ENCODE data around the gene SETBP1.

Gene SETBP1

DNA sequence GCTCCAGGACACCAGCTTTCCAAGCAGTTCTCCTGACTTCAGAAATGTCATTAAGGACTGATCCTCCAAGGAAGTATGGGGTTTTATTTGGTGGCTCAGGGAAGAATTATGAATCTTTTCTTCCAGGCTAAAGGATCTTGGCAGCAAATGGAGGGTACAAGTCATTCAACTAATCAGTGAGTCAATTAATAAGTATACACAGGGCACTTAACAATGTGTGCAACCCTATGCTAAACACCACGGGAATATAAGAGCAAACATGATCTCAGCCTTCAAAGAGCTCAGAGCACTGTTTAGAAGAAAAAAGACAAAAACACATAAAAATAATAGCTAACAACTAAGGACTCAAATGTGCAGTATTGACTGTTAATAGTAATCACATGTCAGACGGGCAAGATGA is 234.5 kb downstream of the SETBP1 start:
- Histone ChIP-seq H3K9me3 (ENCODE audit: control insufficient read depth, insufficient read depth, low read depth, low read length) (no peaks in the 10 kb centered on the region), H3K4me3 (ENCODE audit: low read depth, low read length) (no peak overlapping the region), H3K27ac (ENCODE audit: extremely low read depth, low read depth, low read length) (no peak overlapping the region), H3K4me1 (ENCODE audit: control insufficient read depth, insufficient read depth, low read length) (peaks cover 2% of the 10 kb centered on the region; the same call in 1 of the 2 replicates), H3K36me3 (ENCODE audit: control insufficient read depth in 2 of 2, insufficient read depth in 1 of 2, low read length in 2 of 2) (no peaks in the 10 kb centered on the region)
- TF ChIP-seq ZNF510 (tag by site-specific recombination; IDR thresholded peaks at IDR 0.05; ENCODE audit: insufficient replicate concordance) (no peak), ZNF214 (tag by site-specific recombination; IDR thresholded peaks at IDR 0.05; ENCODE audit: borderline replicate concordance) (no peak), MYNN (tag by site-specific recombination; IDR thresholded peaks at IDR 0.05; ENCODE audit: borderline replicate concordance) (no peak), TCF7L2 (IDR thresholded peaks at IDR 0.05; ENCODE audit: borderline replicate concordance, low read depth, low read length) (no peak), ZFHX2 (tag by site-specific recombination; conservative IDR thresholded peaks at IDR 0.05) (no peak), ZNF423 (tag by site-specific recombination; IDR thresholded peaks at IDR 0.05) (no peak), ZNF274 (IDR thresholded peaks at IDR 0.05; ENCODE audit: low read length) (no peak), ZNF274 (tag by site-specific recombination; IDR thresholded peaks at IDR 0.05; ENCODE audit: borderline replicate concordance) (no peak), ZNF248 (tag by site-specific recombination; IDR thresholded peaks at IDR 0.05) (no peak), ZSCAN16 (tag by site-specific recombination; IDR thresholded peaks at IDR 0.05) (no peak), ZNF549 (tag by site-specific recombination; IDR thresholded peaks at IDR 0.05) (no peak), ZNF514 (tag by site-specific recombination; IDR thresholded peaks at IDR 0.05) (no peak)
- TF ChIP-seq, protein P1, sequence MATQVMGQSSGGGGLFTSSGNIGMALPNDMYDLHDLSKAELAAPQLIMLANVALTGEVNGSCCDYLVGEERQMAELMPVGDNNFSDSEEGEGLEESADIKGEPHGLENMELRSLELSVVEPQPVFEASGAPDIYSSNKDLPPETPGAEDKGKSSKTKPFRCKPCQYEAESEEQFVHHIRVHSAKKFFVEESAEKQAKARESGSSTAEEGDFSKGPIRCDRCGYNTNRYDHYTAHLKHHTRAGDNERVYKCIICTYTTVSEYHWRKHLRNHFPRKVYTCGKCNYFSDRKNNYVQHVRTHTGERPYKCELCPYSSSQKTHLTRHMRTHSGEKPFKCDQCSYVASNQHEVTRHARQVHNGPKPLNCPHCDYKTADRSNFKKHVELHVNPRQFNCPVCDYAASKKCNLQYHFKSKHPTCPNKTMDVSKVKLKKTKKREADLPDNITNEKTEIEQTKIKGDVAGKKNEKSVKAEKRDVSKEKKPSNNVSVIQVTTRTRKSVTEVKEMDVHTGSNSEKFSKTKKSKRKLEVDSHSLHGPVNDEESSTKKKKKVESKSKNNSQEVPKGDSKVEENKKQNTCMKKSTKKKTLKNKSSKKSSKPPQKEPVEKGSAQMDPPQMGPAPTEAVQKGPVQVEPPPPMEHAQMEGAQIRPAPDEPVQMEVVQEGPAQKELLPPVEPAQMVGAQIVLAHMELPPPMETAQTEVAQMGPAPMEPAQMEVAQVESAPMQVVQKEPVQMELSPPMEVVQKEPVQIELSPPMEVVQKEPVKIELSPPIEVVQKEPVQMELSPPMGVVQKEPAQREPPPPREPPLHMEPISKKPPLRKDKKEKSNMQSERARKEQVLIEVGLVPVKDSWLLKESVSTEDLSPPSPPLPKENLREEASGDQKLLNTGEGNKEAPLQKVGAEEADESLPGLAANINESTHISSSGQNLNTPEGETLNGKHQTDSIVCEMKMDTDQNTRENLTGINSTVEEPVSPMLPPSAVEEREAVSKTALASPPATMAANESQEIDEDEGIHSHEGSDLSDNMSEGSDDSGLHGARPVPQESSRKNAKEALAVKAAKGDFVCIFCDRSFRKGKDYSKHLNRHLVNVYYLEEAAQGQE (tag by site-specific recombination; IDR thresholded peaks at IDR 0.05): no peak
- TF ChIP-seq, protein P2, sequence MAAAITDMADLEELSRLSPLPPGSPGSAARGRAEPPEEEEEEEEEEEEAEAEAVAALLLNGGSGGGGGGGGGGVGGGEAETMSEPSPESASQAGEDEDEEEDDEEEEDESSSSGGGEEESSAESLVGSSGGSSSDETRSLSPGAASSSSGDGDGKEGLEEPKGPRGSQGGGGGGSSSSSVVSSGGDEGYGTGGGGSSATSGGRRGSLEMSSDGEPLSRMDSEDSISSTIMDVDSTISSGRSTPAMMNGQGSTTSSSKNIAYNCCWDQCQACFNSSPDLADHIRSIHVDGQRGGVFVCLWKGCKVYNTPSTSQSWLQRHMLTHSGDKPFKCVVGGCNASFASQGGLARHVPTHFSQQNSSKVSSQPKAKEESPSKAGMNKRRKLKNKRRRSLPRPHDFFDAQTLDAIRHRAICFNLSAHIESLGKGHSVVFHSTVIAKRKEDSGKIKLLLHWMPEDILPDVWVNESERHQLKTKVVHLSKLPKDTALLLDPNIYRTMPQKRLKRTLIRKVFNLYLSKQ (tag by site-specific recombination; IDR thresholded peaks at IDR 0.05; ENCODE audit: borderline replicate concordance): no peak
- TF ChIP-seq, protein P3, sequence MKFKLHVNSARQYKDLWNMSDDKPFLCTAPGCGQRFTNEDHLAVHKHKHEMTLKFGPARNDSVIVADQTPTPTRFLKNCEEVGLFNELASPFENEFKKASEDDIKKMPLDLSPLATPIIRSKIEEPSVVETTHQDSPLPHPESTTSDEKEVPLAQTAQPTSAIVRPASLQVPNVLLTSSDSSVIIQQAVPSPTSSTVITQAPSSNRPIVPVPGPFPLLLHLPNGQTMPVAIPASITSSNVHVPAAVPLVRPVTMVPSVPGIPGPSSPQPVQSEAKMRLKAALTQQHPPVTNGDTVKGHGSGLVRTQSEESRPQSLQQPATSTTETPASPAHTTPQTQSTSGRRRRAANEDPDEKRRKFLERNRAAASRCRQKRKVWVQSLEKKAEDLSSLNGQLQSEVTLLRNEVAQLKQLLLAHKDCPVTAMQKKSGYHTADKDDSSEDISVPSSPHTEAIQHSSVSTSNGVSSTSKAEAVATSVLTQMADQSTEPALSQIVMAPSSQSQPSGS (tag by site-specific recombination; IDR thresholded peaks at IDR 0.05; ENCODE audit: low read depth): no peak
- ChIA-PET CTCF (interaction anchor here (0.6 to 1.0 kb wide), 4 partner anchors 9 to 282 kb away, joined by 3 read pairs; no protein-coding TSS in a partner anchor), POLR2A (no interaction called here)

DNA sequence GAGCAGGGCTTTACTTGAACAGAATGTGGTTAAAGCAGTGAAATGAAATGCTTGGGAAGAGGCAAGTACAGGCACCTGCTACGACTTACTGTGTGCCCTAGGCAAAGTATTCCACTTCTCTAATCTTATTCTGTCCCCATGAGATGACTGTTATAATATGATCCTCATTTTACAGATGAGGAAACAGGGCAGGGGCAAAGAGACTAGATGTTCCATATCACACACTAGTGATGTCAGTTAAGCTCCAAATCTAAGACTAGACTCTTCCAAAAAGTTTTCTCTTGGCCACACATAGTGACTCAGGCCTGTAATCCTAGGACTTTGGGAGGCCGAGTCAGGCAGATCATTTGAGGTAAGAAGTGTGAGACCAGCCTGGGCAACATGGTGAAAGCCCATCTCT is 235.0 kb downstream of the SETBP1 start:
- no peak overlapping the region for H3K27ac ChIP-seq (ENCODE audit: extremely low read depth, low read depth, low read length)
- ChIA-PET POLR2A (no interaction called here), CTCF (interaction anchor here (0.9 to 1.0 kb wide), 3 partner anchors 9 to 128 kb away, joined by 3 read pairs; no protein-coding TSS in a partner anchor)
- H3K9me3 ChIP-seq (ENCODE audit: control insufficient read depth, insufficient read depth, low read depth, low read length): no peaks in the 10 kb centered on the region
- H3K36me3 ChIP-seq (ENCODE audit: control insufficient read depth in 2 of 2, insufficient read depth in 1 of 2, low read length in 2 of 2): no peaks in the 10 kb centered on the region
- H3K4me3 ChIP-seq (ENCODE audit: low read depth, low read length): no peak overlapping the region
- no peak for TF ChIP-seq ZBTB17 (tag by site-specific recombination; IDR thresholded peaks at IDR 0.05)
- no peak for TF ChIP-seq ZNF394 (tag by site-specific recombination; IDR thresholded peaks at IDR 0.05; ENCODE audit: borderline replicate concordance)
- TF ChIP-seq ZNF114 (tag by site-specific recombination; IDR thresholded peaks at IDR 0.05): no peak
- TF ChIP-seq, protein P4, sequence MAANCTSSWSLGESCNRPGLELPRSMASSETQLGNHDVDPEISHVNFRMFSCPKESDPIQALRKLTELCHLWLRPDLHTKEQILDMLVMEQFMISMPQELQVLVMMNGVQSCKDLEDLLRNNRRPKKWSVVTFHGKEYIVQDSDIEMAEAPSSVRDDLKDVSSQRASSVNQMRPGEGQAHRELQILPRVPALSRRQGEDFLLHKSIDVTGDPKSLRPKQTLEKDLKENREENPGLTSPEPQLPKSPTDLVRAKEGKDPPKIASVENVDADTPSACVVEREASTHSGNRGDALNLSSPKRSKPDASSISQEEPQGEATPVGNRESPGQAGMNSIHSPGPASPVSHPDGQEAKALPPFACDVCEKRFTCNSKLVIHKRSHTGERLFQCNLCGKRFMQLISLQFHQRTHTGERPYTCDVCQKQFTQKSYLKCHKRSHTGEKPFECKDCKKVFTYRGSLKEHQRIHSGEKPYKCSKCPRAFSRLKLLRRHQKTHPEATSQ (tag by site-specific recombination; IDR thresholded peaks at IDR 0.05): no peak
- no peak for TF ChIP-seq ZNF274 (IDR thresholded peaks at IDR 0.05; ENCODE audit: low read length)
- TF ChIP-seq ZNF274 (tag by site-specific recombination; IDR thresholded peaks at IDR 0.05; ENCODE audit: borderline replicate concordance): no peak
- TF ChIP-seq, protein P5, sequence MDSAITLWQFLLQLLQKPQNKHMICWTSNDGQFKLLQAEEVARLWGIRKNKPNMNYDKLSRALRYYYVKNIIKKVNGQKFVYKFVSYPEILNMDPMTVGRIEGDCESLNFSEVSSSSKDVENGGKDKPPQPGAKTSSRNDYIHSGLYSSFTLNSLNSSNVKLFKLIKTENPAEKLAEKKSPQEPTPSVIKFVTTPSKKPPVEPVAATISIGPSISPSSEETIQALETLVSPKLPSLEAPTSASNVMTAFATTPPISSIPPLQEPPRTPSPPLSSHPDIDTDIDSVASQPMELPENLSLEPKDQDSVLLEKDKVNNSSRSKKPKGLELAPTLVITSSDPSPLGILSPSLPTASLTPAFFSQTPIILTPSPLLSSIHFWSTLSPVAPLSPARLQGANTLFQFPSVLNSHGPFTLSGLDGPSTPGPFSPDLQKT (IDR thresholded peaks at IDR 0.05; ENCODE audit: borderline replicate concordance, low read depth, low read length): no peak
- no peak for TF ChIP-seq KLF16 (tag by site-specific recombination; IDR thresholded peaks at IDR 0.05)
- no peak for TF ChIP-seq KLF9 (tag by site-specific recombination; IDR thresholded peaks at IDR 0.05; ENCODE audit: low read depth)
- no peak for TF ChIP-seq ZNF561 (tag by site-specific recombination; IDR thresholded peaks at IDR 0.05; ENCODE audit: borderline replicate concordance)
- H3K4me1 ChIP-seq (ENCODE audit: control insufficient read depth, insufficient read depth, low read length): peaks cover 2% of the 10 kb centered on the region; the same call in 1 of the 2 replicates
